Measurements from ENCODE around the gene RPTOR.

The RPTOR gene

DNA sequence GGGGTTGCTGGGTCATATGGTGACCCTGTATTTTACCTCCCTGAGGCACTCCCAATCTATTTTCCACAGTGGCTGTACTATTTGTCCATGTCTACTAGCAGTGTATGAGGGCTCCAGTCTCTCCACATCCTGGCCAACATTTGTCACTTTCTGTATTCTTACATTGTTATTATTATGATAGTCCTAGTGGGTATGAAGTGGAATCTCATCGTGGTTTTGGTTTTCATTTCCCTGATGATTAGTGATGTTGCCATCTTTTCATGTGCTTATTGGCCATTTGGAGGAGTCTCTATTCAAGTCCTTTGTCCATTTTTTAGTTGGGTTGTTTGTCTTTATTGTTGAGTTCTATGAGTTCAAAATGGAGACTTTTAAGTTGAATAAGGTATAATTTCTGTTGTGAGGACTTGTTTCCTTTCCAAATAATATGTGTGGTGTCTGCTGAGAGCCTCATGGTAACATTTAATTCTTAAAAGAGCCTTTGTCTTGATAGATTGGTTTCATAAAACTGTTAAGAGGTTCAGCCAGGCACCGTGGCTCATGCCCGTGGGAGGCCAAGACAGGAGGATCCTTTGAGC lies 108.2 kb downstream of the RPTOR start:
- in situ Hi-C loops (cut with MboI; ENCODE audit: low pct_unique_long_range_greater_than_20kb, low sequenced_read_pairs, unreplicated experiment) = no loop called here

DNA sequence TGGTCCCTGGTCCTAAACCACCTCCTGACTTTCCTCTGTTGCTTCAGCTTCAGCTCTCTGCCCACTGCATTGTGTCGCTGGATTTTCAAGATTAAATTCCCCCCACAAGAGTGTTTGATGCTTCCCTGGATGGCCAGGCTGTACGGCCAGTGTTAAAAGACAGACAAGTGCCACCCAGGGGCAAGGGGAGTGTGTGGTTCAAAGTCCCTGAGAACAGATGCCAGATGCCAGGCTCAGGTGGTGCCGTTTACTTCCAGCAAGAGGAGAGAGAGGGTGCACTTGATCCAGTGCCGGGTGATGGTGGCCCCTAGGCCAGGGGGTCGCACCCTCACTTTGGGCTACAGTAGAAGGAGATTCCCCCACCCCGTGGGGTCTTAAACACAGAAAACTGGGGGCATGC lies 109.2 kb downstream of the RPTOR start:
- TF ChIP-seq, protein P1, sequence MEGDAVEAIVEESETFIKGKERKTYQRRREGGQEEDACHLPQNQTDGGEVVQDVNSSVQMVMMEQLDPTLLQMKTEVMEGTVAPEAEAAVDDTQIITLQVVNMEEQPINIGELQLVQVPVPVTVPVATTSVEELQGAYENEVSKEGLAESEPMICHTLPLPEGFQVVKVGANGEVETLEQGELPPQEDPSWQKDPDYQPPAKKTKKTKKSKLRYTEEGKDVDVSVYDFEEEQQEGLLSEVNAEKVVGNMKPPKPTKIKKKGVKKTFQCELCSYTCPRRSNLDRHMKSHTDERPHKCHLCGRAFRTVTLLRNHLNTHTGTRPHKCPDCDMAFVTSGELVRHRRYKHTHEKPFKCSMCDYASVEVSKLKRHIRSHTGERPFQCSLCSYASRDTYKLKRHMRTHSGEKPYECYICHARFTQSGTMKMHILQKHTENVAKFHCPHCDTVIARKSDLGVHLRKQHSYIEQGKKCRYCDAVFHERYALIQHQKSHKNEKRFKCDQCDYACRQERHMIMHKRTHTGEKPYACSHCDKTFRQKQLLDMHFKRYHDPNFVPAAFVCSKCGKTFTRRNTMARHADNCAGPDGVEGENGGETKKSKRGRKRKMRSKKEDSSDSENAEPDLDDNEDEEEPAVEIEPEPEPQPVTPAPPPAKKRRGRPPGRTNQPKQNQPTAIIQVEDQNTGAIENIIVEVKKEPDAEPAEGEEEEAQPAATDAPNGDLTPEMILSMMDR (IDR thresholded peaks at IDR 0.05; ENCODE audit: extremely low read depth, insufficient read depth, missing control alignments) = no peak
- in situ Hi-C loops (cut with MboI; ENCODE audit: low pct_unique_long_range_greater_than_20kb, low sequenced_read_pairs, unreplicated experiment) = no loop called here
- no peak for DNase-seq (ENCODE audit: low spot score)

More for the DNA sequence above, 108.2 kb downstream of the RPTOR start:
- TF ChIP-seq, protein P1 (IDR thresholded peaks at IDR 0.05; ENCODE audit: extremely low read depth, insufficient read depth, missing control alignments) = no peak
- no peak for DNase-seq (ENCODE audit: low spot score)

DNA sequence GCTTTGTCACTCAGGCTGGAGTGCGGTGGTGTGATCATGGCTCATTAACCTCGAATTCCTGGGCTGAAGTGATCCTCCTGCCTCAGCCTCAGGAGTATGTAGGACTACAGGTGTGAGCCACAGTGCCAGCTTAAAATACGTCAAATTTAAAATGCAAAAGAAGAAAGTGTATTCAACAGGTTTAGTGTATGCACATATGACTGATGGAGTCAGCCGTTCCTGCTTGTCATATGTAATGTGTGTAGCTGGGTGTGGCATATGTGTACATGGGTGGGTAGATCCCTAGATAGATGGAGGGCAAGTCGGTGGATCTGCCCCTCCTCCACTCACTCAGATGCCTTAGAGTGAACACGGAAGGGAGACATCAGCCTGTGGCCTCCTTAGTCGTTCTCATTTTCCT lies 111.0 kb downstream of the RPTOR start:
- no peak for DNase-seq (ENCODE audit: low spot score)
- in situ Hi-C loops (cut with MboI; ENCODE audit: low pct_unique_long_range_greater_than_20kb, low sequenced_read_pairs, unreplicated experiment) = no loop called here
- TF ChIP-seq, protein P1 (IDR thresholded peaks at IDR 0.05; ENCODE audit: extremely low read depth, insufficient read depth, missing control alignments) = no peak

DNA sequence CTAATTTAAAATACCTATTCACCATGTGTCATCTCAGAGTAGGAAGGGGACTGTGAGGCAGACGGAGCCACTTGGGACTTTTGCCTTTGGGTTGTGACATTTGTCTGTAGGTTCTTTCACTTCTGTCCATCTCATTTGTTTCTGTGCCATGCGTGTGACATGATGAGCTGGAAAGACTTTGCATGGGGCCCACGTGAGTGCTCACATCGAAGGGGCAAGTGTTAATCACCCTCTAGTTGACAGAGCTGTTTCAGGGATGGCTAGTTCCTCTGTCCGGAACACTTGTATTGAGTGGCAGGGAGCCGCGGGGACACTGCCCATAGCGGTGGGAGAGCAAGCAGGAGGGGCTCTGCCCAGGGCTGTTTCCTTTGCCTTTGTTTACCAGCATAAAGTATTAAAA lies 112.0 kb downstream of the RPTOR start:
- in situ Hi-C loops (cut with MboI; ENCODE audit: low pct_unique_long_range_greater_than_20kb, low sequenced_read_pairs, unreplicated experiment) = no loop called here
- no peak for DNase-seq (ENCODE audit: low spot score)
- TF ChIP-seq, protein P1 (IDR thresholded peaks at IDR 0.05; ENCODE audit: extremely low read depth, insufficient read depth, missing control alignments) = no peak

DNA sequence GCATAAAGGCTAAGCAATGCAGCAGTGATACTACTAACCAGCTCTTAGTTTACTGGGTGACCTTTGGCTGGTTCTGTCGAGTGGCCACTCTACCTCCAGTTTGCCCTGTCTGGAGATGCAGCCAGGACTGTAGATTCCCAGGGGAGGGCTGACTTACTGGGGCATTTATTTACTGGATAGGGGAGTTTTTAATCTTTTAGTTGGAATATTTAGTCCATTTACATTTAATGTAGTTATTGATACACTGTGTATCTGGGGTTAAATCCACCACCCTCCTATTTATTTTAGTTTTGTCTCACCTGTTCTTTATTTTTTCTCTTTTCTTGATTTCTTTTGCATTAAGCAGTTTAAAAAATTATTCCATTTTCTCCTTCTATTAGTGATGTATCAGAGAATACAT lies 112.9 kb downstream of the RPTOR start:
- DNase-seq (ENCODE audit: low spot score) = no peak
- TF ChIP-seq, protein P1 (IDR thresholded peaks at IDR 0.05; ENCODE audit: extremely low read depth, insufficient read depth, missing control alignments) = no peak
- in situ Hi-C loops (cut with MboI; ENCODE audit: low pct_unique_long_range_greater_than_20kb, low sequenced_read_pairs, unreplicated experiment) = no loop called here

DNA sequence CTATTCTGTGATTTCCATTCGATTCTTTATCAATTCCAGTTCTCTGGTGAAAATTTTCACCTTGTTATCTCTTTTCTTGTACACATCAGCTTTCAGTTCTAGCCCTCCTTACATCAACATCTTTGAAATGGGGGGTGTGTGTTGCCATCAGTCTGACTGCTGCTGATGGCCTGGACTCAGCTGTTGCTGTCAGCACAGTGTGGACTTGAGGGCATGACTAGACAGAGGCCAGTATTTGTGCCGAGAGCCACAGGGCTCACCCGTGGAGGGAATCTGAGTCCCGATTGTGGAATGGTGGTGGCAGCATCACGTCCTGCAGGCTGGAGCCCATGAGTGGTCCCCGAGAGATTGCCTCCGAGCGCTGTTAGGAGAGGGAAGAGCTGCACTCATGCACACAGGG lies 114.2 kb downstream of the RPTOR start:
- in situ Hi-C loops (cut with MboI; ENCODE audit: low pct_unique_long_range_greater_than_20kb, low sequenced_read_pairs, unreplicated experiment) = no loop called here
- TF ChIP-seq, protein P1 (IDR thresholded peaks at IDR 0.05; ENCODE audit: extremely low read depth, insufficient read depth, missing control alignments) = no peak
- DNase-seq (ENCODE audit: low spot score) = no peak

DNA sequence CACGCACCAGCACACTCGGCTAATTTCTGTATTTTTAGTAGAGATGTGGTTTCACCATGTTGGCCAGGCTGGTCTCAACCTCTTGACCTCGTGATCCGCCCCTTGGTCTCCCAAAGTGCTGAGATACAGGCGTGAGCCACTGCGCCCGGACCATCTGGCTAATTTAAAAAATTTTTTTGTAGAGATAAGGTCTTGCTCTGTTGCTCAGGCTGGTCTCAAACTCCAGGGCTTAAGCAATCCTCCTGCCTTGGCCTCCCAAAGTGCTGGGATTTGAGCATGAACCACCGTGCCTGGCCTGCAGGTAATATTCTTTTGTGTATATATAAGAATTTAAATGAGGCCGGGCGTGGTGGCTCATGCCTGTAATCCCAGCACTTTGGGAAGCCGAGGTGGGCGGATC lies 115.0 kb downstream of the RPTOR start:
- TF ChIP-seq, protein P1 (IDR thresholded peaks at IDR 0.05; ENCODE audit: extremely low read depth, insufficient read depth, missing control alignments) = no peak
- no peak for DNase-seq (ENCODE audit: low spot score)
- in situ Hi-C loops (cut with MboI; ENCODE audit: low pct_unique_long_range_greater_than_20kb, low sequenced_read_pairs, unreplicated experiment) = no loop called here

Measured in GM13977 (cell line).